Adipose tissue (tissue), 3 donors: ENCODE data around the gene IGF2BP2. TPM values are rescaled to one million over a fixed set of nuclear protein-coding genes. Genes with fewer than 3 reads are reported as not detected.

Experiments used
- H3K27ac ChIP-seq: one replicate; pipeline ENCODE4 v1.5.1; 2013; ENCODE audit warnings: low read depth, low read length
- WGBS, 3 donors: extraction: QIAGEN DNeasy Blood & Tissue Kit; methylation state at CpG; one replicate each; pipeline ENCODE4 v1.1.7; 2013; 5-methylcytosine and 5-hydroxymethylcytosine counted together
- polyA plus RNA-seq, 3 donors: library from polyadenylated mRNA; stranded (reverse); fragments of 200-250 nt; gene quantifications; one replicate each; pipeline ENCODE4 v1.2.3, GENCODE V29; 2013
- donor health status: healthy with polysubstance abuse.
- donor health status: Bipolar disorder and iron deficiency.
- donor health status: healthy.

IGF2BP2 gene
- polyA plus RNA-seq, 3 donors = 3.5 to 6.0 (median 4.3) TPM

DNA sequence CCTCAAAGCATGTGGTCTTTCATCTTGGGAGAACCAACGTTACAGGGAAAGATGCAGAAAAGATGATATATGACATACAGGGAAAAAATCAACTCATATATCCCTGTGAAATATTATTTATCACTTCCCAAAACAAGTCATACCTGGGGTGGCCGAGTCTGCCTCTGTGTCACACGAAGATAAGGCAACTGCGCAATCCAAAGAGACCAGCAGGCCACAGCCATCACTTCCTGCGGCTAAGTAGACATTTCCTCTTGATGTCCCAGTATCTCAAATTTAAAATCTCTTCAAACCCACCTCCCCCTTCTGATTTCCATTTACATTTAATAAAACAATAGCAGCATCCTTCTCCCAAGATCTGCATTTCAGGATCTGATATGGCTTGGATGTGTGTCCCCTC, 71.5 kb downstream of the IGF2BP2 start:
- WGBS, 3 donors = 47 to 80% (median 63%) methylated on average over 5 of the region's 5 CpGs
- no peak overlapping the region for H3K27ac ChIP-seq

- WGBS, 3 donors = 65 to 79% (median 70%) methylated on average over 5 of the region's 5 CpGs
Observed at GRCh38 chr3:185750702-185751101, 74.1 kb downstream of the IGF2BP2 start.

DNA sequence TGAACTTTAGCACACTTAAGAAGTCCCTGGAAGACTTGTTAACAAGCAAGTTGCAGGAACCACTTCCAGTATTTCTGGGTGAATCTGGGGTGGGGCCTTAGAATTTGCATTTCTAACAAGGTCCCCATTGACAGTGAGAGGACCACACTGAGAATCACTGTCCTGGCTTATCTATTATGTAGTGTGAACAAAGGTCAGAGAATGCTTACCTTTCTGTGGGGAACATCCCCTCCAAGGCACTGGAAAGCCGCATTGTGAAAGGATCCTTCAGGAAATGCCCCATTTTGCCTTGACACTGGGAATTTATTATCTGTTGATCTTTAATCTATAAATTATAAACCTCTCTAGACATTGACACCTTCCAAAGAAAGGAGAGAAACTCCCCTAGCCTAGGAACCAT, 74.8 kb downstream of the IGF2BP2 start:
- no peak overlapping the region for H3K27ac ChIP-seq
- WGBS, 3 donors = 85 to 100% (median 96%) methylated on average over 1 of the region's 1 CpG

More at GRCh38 chr3:185750702-185751101, 74.1 kb downstream of the IGF2BP2 start:
- H3K27ac ChIP-seq = no peak overlapping the region

- WGBS, 3 donors = 57 to 64% (median 64%) methylated on average over 5 of the region's 5 CpGs
- H3K27ac ChIP-seq = no peak overlapping the region
Observed at GRCh38 chr3:185746470-185746869, 78.4 kb downstream of the IGF2BP2 start.

GRCh38 chr3:185744997-185745843, 79.6 kb downstream of the IGF2BP2 start:
- WGBS, 3 donors = 33 to 53% (median 35%) methylated on average over 12 of the region's 12 CpGs
- H3K27ac ChIP-seq = no peak overlapping the region

DNA sequence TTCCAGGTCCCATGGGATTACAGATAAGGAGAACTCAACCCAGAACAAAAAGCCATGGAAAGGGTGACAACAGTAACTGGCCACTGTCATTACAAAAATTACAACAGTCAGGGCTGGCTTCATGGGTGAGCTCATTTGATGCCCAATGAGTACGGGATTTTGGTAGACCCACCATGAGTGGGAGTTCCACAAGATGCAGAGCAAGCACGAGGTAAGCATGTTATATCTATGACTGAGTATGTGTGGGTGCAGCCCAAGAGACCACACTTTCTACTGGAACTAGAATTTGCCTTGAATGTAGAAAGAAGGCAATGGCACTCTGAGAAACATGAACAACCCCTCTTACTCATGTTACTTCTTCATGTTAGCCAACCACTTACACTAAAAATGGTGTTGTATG, 83.3 kb downstream of the IGF2BP2 start:
- no peak overlapping the region for H3K27ac ChIP-seq
- WGBS, 3 donors = 87 to 88% (median 87%) methylated on average over 2 of the region's 2 CpGs

DNA sequence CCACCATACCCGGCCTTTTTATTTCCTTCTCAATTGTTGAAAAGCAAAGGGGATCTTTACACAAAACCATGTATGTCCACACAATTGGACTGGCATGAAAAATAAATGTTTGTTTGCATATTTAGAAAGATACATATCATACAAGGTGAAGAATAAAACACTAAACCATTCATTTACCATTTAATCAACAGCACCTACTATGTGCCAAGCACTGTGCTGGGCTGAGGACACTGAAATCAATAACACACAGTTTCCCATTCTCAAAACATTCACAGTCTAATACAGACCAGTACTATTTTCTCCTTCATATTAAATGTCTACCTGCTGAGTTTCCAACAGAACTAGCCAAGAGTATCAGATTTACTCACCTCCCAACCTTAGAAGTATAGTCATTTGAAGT, 84.7 kb downstream of the IGF2BP2 start:
- WGBS, 3 donors = 79 to 92% (median 89%) methylated on average over 1 of the region's 1 CpG
- no peak overlapping the region for H3K27ac ChIP-seq

DNA sequence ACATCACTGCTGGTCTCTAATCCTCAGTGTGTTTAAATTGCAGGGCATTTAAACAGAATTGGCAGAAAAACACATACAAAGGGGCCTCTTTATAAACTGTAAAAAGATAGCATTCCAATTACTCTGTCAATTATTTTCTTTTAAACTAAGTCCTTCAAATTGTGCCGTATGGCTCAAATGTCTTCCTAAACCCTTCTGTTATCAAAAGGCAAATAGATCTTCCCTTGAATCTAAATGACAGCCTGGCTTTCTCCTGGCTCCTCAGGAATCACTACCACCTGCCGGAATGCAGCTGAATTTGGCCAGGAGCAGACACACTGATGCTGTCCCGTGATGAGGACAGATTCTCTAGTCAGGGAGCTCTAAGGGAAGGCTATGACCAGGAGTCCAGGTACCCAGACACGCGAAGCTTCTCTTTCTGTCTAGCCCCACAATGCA, 85.6 kb downstream of the IGF2BP2 start:
- WGBS, 3 donors = 52 to 88% (median 77%) methylated on average over 5 of the region's 5 CpGs
- no peak overlapping the region for H3K27ac ChIP-seq

GRCh38 chr3:185737740-185738680, 86.8 kb downstream of the IGF2BP2 start:
- 78 to 81% (median 79%) methylated on average over 5 of the region's 5 CpGs for WGBS, 3 donors
- H3K27ac ChIP-seq = no peak overlapping the region

GRCh38 chr3:185737020-185737419, 87.8 kb downstream of the IGF2BP2 start:
- no peak overlapping the region for H3K27ac ChIP-seq
- WGBS, 3 donors = 61 to 74% (median 64%) methylated on average over 3 of the region's 3 CpGs

DNA sequence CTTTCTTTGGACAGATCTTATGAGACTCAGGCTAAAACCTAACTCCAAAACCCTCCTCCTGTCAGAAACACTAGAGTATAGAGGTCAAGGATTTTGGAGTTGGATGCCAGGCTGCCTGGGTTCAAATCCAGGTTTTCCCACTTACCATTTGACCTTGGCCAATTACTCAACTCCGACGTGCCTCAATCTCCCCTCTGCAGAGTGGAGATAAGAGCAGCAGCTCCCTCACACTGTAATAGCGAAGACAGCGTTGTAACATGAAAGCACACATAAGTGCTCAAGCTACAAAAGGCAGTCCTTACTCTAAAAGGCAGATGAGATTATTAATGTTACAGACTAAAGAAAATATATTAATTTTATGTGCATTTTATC, 90.1 kb downstream of the IGF2BP2 start:
- 44 to 64% (median 57%) methylated on average over 4 of the region's 4 CpGs for whole genome bisulfite sequencing, 3 donors
- no peak overlapping the region for H3K27ac ChIP-seq

DNA sequence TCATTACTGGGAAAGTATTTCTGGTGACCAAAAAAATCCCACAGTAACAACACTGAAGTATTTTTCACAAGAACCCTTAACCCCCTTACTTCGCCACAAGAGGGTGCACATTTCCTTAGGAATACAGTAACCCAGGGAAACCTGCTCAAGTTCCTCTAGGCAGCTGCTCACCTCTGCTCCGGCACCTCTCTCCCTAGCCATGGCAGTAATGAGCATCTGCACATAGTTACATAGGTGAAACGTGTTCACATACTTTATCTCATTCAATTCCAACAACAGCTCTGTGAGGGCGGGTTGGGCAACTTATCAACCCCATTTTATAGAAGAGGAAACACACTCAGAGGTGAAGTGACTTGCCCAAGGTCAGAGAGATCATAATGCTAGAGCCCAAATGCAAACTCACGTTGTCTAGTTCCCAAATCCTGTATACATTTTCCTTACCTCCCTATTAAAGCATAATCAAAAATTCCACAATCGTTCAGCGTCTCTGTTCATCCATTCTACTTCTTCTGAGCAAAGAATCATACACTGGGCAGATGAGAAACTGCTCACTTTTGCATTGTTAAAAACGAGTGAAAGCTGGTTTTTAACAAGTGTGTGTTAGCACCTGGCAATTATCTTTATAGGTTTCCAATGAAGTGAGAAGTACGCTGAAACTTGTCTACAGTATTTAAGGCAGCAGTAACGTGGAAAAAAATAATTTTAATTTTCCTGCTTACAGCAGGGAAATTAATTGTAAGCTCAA, 90.7 kb downstream of the IGF2BP2 start:
- WGBS, 3 donors = 42 to 67% (median 66%) methylated on average over 10 of the region's 10 CpGs
- H3K27ac ChIP-seq = no peak overlapping the region

GRCh38 chr3:185732782-185733181, 92.1 kb downstream of the IGF2BP2 start:
- H3K27ac ChIP-seq = no peak overlapping the region
- 13 to 55% (median 23%) methylated on average over 1 of the region's 1 CpG for WGBS, 3 donors

GRCh38 chr3:185730550-185730949, 94.3 kb downstream of the IGF2BP2 start:
- 89 to 92% (median 91%) methylated on average over 8 of the region's 8 CpGs for WGBS, 3 donors
- H3K27ac ChIP-seq = no peak overlapping the region

DNA sequence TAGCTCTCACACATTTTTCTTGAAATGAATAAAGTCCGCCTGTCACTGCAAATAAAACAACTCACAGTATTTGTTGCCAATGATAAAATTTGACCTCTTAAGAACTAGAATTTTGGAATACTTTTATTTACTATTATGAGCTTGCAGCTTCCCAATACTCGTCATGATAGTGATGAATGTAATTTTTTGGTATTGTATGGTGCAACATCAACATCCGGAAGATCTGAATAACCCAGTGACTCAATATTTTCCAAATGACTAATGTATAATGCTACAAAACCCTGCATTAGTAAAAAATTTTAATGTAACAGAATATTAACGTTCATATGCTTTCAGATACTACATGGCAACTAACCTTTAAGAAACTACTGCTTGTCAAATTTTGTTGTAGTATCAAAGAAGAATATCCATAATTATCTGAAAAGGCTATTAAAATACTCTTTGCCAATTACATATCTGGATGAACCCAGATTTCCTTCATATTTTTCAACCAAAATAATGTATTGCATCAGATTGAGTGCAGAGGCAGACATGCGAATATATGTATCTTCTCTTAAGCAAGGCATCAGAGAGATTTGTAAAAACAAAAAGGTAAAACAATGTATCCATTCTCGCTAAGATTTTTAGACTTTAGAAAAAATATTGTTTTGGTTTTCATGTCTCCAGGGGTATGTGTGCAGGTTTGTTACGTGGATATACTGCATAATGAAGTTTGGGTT, 95.3 kb downstream of the IGF2BP2 start:
- H3K27ac ChIP-seq = no peak overlapping the region
- WGBS, 3 donors = 59 to 84% (median 61%) methylated on average over 7 of the region's 7 CpGs

DNA sequence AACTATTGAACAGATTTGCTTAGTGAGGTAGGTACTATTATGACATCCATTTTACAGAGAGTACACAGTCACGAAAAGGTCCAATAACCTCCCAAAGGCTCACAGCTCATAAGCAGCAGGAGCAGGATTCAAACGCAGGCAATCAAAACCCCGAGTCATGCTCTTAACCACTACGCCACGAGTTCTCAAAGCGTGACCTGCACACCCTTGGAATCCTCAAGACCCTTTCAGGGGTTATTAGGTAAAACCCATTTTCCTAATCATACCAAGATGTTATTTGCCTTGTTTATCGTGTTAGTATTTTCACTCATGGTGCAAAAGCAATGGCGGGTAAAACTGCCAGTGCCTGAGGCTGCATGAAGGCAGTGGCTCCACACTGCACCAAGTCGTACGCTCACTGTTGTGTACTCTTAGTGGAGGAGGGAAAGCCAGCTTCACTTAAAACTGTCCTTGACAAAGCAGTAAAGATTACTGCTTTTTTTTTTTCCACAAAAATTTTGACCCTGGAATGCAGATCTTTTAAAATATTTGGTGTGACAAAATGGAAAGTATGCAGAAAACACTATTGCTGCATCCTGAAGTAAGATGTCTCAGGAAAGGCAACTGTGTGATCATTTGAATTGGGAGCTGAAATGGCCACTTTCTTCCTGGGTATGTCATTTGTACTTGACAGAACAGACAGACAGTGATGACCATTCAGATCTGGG, 96.1 kb downstream of the IGF2BP2 start:
- H3K27ac ChIP-seq = no peak overlapping the region
- WGBS, 3 donors = 79 to 89% (median 80%) methylated on average over 10 of the region's 10 CpGs

- 82 to 88% (median 86%) methylated on average over 9 of the region's 9 CpGs for WGBS, 3 donors
- no peak overlapping the region for H3K27ac ChIP-seq
Observed at GRCh38 chr3:185727873-185728272, 97.0 kb downstream of the IGF2BP2 start.
